Cardiac septum (tissue), 1 donor: ENCODE data around the gene FOXP1. TPM values are rescaled to one million over a fixed set of nuclear protein-coding genes. Genes with fewer than 3 reads are reported as not detected.

Experiments used
- DNase-seq: peaks from one replicate; pipeline ENCODE4 v3.0.0-alpha.2; 2020; ENCODE audit warnings: low spot score
- intact Hi-C: fragments of 100-400 bp; cut with DNase I; formaldehyde crosslinking; loops from one replicate; pipeline ENCODE4 v1.14.0; 2022
- total RNA-seq: library from RNA; stranded (reverse); fragmentation: NEBNext Ultra II Directional; extraction: Animal tissue kit (Norgen Biotek cat#: 25700); gene quantifications from one replicate; pipeline ENCODE4 v1.2.1, GENCODE V29; 2021
- donor health status: DM: no; HTN: no; CAD: no.

Gene FOXP1
- total RNA-seq, 1 donor from 2014 or later = 53.2 TPM

DNA sequence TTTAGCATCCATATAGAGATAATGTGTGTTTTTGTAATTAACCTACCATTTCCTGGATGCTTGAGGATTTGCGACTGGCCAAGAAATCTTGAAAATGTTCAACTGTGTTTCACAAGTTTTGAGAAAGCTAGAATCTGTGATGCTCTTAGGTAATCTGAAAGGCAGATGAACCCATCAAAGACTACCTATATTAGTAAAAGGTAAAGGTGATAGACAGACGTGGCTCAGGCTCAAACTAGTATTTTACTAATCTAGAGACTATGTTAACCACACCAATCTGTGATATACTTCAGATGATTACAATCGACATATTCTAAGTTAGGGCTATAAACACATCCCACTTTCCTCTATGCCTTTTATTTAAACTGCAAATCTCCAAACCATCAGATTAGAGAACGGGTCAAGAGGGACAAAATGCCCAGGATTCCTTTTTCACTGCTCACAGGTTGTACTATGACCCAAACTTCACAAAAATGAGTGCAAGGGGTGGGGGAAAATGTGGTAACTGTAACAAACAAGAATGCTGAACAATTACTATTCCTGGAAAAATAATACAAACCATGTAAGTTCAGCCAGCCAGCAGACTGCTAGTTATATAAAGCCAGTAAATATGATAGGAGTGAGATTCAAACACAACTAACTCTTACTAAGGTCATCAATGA lies 295.1 kb downstream of the FOXP1 start:
- no peak for DNase-seq
- intact Hi-C loops = no loop called here

DNA sequence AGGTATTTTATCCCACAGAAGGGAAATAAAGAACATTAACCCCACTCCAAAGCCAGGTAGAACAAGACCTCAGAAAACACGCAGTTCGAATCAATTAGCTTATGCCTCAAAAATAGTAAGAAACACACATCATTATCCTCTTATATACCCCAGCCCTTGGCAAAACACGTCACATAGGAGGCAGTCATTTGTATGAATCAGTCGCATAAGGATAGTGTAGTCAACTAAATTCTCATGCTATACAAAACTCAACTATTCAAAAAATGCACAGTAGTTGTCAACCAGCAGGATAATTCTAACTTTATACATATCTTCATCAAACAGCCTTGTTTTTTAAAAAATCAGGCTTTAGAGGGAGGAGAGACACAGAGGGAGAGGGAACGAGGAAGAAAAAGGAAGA lies 298.4 kb downstream of the FOXP1 start:
- intact Hi-C loops = no loop called here
- no peak for DNase-seq

DNA sequence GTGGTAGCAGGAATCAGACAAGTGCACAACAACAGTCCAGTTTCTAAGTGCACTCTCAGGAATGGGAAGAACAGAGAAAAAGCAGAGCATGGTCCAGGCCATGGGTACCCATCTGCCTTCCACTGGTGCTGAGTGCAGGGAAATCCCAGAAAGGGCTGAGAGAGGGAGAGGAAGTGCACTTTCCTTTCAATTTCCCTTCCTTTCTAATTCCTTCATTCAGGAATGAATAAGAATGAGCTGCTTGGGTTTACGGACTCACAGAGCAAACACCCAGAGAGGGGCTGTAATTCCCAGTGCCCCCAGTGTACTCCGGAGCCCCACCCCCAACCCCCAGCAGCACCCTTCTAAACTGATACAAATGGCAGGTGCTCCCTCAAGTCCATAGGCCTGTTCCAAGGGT lies 300.6 kb downstream of the FOXP1 start:
- intact Hi-C loops = no loop called here
- no peak for DNase-seq

GRCh38 chr3:71281280-71281679 lies 302.2 kb downstream of the FOXP1 start:
- intact Hi-C loops = no loop called here
- DNase-seq = no peak

- intact Hi-C loops = no loop called here
- DNase-seq = no peak
Measured at GRCh38 chr3:71277341-71277740, 306.2 kb downstream of the FOXP1 start.

DNA sequence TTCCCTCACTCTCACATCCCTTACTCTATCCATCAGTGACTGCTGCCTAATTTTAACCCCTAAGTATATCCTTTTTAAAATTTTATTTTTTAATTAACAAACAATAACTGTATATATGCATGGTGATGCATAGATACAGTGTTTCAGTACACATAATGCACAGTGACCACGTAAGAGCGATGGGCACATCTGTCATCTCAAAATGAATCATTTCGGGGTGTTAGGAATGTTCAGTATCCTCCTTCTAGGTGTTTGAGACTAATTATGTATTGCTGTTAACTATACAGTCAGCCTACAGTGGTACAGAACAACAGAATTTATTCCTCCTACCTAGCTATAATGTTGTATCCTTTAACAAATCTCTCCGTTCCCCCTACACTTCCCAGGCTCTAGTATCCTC lies 307.0 kb downstream of the FOXP1 start:
- intact Hi-C loops = no loop called here

GRCh38 chr3:71273453-71273852 lies 310.1 kb downstream of the FOXP1 start:
- intact Hi-C loops = no loop called here
- no peak for DNase-seq

More for the DNA sequence above, 307.0 kb downstream of the FOXP1 start:
- no peak for DNase-seq

DNA sequence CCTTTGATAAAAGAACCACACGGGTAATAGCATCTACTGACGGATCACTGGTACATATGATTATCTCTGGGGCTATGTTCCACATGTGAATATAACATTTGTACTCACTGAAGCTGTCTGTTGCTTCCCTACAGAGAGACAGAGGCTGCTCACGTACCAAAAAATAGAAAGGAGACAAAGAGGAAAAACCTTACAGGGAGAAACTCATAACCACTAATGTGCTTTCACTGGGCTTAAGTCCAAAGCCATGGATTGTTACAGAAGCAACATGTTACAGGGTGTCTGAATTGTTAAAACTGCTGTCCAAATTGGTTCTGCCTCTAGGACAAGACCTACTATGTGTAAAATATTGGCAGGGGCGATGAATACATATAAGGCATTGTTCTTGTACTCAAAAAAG lies 311.9 kb downstream of the FOXP1 start:
- intact Hi-C loops = no loop called here
- no peak for DNase-seq

DNA sequence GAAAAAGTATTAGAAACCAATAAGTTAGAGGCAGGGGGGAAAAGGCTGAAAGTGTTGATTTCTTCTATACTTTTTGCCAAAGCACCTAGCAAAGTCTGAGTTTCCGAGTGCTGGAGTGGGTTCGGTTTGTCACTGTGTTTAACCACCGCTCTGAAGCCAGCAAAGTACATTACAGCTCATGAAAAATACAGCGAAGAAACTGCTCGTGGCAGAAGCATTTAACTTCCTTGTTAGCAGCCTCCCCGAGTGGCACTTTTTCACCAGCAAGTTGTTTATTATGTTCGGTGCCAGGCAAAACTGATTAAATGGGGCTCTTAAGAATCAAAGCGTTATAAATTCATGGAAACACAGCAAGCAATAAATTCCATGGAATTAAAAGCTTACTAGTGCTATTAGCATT lies 313.6 kb downstream of the FOXP1 start:
- DNase-seq = no peak
- intact Hi-C loops = no loop called here

DNA sequence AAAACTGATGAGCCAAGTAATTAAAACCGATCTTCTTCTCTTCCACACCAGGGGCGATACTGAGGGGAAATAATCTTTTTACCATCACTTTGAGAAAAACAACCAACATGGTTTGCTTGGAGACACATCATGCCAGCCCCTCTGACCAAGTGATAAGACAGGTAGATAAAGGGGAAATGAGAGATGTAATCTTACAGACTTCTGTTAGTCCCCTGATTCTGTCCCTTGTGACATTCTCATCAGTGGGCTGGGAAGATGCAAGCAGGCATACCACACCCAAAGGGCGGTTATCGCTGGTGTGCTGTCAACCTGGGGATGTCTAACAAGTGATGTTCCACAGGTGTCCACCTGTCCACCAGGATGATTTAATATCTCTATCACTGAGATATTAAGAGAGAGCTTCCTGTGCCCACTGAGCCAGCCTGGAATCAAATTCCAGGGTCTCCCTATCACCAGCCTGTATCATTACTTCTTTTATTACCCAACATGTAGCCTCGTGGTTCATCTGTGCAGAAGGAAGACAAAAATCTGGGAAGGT lies 315.0 kb downstream of the FOXP1 start:
- no peak for DNase-seq
- intact Hi-C loops = no loop called here

DNA sequence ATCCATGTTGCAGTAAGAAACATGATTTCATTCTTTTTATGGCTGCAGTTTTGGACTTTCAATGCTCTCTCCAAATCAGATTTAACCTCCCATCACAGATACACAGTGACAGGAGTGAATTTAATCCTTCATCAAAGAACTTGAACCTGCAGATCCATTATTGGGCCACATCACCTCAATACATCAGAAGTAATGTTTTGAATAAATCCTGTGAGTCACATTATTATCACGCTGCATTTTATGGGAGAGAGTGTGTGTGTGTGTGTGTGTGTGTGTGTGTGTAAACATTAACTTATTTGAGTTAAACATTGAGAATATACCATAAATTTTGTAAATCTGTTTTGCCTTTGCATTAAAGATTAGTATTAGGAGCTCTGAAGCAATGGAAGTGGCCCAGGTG lies 316.7 kb downstream of the FOXP1 start:
- intact Hi-C loops = no loop called here
- DNase-seq = no peak

- intact Hi-C loops = no loop called here
- DNase-seq = no peak
Measured at GRCh38 chr3:71265365-71265915, 318.1 kb downstream of the FOXP1 start.

GRCh38 chr3:71264840-71265239 lies 318.7 kb downstream of the FOXP1 start:
- intact Hi-C loops = no loop called here
- DNase-seq = no peak

GRCh38 chr3:71262364-71263265 lies 320.9 kb downstream of the FOXP1 start:
- intact Hi-C loops = no loop called here
- DNase-seq = no peak

DNA sequence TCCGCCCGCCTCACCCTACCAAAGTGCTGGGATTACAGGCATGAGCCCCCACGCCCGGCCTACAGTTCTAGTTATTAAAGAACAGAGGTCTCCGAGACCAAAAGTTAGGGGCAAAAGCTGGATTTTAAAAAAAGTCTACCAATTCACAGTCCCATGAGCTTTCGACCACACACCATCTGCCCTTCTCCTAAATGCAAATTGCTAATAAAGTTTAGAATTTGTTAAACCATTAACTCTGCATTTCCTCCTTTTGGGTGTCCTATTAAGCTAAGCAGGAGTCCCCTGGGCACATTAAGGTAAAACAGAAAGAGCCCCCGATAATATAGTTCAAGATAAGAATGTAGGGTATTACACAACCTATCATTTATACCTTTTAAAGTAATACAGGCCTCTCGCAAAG lies 322.7 kb downstream of the FOXP1 start:
- intact Hi-C loops = no loop called here
- no peak for DNase-seq

GRCh38 chr3:71258526-71258925 lies 325.0 kb downstream of the FOXP1 start:
- intact Hi-C loops = no loop called here
- DNase-seq = no peak

GRCh38 chr3:71258116-71258515 lies 325.4 kb downstream of the FOXP1 start:
- DNase-seq = no peak
- intact Hi-C loops = no loop called here

- intact Hi-C loops = no loop called here
- DNase-seq = no peak
Measured at GRCh38 chr3:71255498-71255897, 328.0 kb downstream of the FOXP1 start.

DNA sequence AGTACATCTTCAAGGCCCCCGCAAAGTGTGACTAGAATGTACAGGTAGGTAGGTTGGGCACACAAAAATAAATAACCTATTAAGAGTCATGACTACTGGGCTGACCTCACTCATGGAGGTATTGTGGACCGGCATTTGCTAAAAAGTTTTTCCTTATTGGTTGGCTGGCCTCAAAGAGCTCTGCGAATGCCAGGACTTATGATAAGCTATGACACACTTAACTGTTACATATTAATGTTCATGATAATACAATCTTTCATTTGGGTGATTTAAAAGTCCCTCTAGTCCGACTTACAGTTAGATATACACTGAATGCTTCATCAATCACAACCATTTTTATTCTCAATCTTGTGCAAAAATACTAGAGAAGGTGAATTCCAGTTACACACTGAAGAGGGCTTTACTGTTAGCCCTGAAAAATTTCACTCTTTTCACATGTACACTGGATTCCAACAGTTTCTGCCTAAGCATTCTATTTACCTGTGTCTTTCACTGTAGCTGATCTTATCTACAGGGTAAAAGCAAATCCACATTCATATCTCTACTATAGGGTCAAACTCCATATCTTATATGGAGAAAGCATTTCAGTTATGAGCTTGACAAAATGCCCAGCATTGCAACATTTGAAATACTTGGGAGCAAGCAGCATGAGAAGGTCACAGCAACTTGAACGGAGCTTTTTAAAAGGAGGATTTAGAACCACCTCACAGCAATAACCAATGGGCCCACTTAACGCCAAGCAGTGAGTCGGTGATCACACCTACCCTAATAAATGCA lies 329.1 kb downstream of the FOXP1 start:
- intact Hi-C loops = no loop called here
- no peak for DNase-seq

DNA sequence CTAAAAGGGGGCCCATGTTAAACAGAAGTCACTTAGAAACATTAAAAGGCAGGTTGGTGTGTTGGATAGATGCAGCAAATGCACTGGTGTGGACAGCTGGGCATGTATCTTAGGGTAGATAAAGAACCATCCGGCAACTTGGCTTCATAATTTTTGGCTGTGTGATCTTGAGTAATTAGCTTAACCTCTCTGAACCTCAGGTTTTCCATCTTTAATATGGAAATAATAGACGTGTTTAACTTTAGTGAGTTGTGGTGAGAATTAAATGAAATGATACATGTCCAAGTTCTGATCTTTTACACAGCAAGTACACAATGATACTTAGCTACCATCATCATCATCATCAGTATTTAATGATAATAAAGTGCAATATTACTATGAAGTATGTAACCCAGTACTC lies 330.4 kb downstream of the FOXP1 start:
- intact Hi-C loops = no loop called here
- DNase-seq = no peak
